ENCODE results near the gene CD81.
A peak's percentile ranks its signal among the peaks of the same experiment; 100 is the strongest.

The CD81 gene

DNA sequence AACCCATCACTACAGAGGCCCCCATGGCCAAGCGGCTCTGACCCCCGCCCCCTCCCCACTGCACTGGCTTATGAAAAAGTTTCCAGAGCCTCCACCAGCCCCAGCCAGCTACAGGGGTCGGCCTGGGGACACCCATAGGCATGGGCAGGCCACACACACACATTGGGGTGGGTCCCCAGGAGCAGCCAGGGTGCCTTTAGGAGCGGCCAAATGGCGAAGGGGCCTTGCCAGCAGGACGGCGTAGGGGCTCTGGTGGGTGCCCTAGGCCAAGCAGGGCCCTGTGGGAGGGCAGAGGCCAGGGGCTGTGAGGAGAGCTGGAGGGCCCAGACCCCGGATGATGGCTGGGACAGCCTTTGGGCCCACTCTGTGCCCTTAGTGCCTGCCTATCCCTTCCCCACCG lies 33.5 kb downstream of the CD81 start:
- Mint-ChIP-seq H3K4me1 (peaks cover 15% of the 10 kb centered on the region), H3K36me3 (ENCODE audit: low read depth) (no peaks in the 10 kb centered on the region), H3K4me3 (no peak overlapping the region), H3K9me3 (no peaks in the 10 kb centered on the region), H3K27ac (peak overlapping the region; percentile 99 to 100 (median 99)), H3K27me3 (ENCODE audit: low read depth) (no peaks in the 10 kb centered on the region)
- TF ChIP-seq, protein P1, sequence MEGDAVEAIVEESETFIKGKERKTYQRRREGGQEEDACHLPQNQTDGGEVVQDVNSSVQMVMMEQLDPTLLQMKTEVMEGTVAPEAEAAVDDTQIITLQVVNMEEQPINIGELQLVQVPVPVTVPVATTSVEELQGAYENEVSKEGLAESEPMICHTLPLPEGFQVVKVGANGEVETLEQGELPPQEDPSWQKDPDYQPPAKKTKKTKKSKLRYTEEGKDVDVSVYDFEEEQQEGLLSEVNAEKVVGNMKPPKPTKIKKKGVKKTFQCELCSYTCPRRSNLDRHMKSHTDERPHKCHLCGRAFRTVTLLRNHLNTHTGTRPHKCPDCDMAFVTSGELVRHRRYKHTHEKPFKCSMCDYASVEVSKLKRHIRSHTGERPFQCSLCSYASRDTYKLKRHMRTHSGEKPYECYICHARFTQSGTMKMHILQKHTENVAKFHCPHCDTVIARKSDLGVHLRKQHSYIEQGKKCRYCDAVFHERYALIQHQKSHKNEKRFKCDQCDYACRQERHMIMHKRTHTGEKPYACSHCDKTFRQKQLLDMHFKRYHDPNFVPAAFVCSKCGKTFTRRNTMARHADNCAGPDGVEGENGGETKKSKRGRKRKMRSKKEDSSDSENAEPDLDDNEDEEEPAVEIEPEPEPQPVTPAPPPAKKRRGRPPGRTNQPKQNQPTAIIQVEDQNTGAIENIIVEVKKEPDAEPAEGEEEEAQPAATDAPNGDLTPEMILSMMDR (IDR thresholded peaks at IDR 0.05; ENCODE audit: unreplicated experiment in 3 of 3) = no peak

DNA sequence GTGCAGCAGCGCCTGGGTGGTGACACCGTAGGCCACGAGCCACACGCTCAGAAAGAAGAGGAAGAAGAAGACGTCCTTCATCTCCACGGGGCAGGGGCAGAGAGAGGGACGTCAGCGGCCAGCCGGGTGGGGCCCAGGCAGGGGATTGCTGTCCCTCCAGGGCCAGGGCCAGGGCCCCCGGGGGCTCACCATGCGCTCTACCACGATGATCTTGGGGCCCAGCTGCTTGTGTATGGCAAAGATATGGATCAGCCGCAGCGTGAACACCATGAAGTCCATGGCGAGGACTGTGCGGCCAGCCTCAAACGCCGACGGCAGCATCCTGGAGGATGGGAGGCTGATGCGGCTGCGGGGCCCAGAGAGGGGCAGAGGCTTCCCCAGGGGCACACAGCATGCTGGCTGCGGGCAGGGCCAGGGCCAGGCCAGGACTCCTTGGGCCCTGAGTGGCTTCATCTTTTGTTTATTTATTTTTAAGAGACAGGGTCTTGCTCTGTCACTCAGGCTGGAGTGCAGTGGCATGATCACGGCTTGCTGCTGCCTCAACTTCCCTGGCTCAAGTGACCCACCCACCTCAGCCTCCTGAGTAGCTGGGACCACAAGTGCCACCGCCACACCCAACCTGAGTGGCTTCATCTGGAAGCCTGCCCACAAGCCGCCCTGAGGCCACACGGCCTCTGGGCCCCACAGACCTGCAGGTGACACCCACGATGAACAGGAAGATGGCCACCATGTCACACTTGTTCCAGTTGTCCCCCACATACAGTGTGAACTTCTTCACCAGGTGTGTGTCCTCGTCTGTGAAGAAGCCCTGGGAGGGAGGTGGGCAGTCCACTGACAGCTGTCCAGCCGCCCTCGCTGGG lies 34.6 kb downstream of the CD81 start:
- Mint-ChIP-seq H3K27ac (peak overlapping the region; percentile 90 to 100 (median 99)), H3K9me3 (no peaks in the 10 kb centered on the region), H3K36me3 (ENCODE audit: low read depth) (no peaks in the 10 kb centered on the region), H3K4me1 (peaks cover 15% of the 10 kb centered on the region), H3K4me3 (peak overlapping the region in 1 of 3 experiments; percentile 17), H3K27me3 (ENCODE audit: low read depth) (no peaks in the 10 kb centered on the region)
- TF ChIP-seq, protein P1 (IDR thresholded peaks at IDR 0.05; ENCODE audit: unreplicated experiment in 3 of 3) = no peak

DNA sequence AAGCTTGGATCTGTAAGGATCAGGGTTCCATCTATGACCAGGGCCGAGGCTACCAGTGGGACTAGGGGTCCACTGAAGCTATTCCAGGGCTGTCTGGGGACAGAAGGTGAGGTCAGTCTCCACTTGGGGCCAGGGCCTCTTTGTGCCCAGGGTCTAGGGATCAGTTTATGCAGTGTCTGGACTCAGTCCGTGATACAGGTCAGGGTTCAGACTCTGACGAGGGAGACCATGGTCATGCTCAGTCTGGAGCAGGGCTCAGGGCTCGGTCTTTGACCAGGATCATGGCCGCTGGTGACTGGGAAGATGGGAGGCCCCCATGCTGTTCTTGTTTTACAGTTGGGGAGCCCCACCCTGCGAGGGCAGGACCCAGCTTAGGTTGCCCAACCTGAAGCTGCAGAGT lies 35.2 kb downstream of the CD81 start:
- H3K27ac Mint-ChIP-seq = peak overlapping the region; percentile 50 to 99 (median 84)
- no peaks in the 10 kb centered on the region for H3K9me3 Mint-ChIP-seq
- peaks cover 15% of the 10 kb centered on the region for H3K4me1 Mint-ChIP-seq
- no peaks in the 10 kb centered on the region for H3K27me3 Mint-ChIP-seq (ENCODE audit: low read depth)
- TF ChIP-seq, protein P1 (IDR thresholded peaks at IDR 0.05; ENCODE audit: unreplicated experiment in 3 of 3) = no peak
- H3K36me3 Mint-ChIP-seq (ENCODE audit: low read depth) = no peaks in the 10 kb centered on the region
- no peak overlapping the region for H3K4me3 Mint-ChIP-seq

DNA sequence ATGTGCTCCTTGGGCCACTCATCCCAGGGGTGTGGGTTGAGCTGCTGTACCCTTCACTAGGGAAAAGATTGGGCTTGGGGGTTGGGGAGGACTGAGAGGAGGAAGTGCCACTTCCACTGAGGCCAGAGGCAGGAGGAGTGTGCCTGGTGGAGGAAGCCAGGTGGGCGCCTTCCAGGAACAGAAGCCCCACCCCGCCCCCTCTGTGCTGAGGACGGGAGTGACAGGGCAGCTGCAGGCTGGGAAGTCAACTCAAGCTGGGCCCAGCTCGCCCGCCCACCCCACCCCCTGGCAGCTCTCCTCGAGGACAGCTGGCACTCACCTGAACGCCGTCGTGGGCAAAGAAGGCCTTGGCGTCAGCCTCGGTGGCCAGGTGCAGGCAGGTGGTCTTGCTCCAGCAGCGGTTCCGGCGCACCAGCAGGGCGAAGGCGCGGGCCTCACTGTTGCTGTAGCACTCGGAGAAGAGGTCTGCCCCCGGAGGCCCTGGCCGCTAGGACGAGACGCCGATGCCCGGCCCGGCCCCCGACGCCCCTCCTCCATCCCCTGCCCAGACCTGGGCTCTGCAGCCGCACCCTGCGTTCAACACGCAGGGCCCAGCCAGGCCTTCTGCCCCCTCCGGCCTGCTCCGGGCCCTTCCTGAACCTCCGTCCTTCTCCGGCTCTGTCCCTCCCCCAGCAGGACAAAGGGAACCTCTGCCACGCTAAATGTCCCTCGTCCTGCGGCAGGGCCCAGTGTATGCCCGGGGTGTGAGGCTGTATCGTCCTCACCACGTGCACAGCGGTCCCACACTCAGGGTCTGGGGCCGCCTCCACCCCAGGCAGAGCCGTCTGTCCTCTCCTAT lies 36.9 kb downstream of the CD81 start:
- Mint-ChIP-seq H3K36me3 (ENCODE audit: low read depth) (no peaks in the 10 kb centered on the region), H3K27me3 (ENCODE audit: low read depth) (no peaks in the 10 kb centered on the region), H3K9me3 (no peaks in the 10 kb centered on the region), H3K4me1 (peaks cover 6% of the 10 kb centered on the region), H3K27ac (no peak overlapping the region), H3K4me3 (no peak overlapping the region)
- TF ChIP-seq, protein P1 (IDR thresholded peaks at IDR 0.05; ENCODE audit: unreplicated experiment in 3 of 3) = no peak

DNA sequence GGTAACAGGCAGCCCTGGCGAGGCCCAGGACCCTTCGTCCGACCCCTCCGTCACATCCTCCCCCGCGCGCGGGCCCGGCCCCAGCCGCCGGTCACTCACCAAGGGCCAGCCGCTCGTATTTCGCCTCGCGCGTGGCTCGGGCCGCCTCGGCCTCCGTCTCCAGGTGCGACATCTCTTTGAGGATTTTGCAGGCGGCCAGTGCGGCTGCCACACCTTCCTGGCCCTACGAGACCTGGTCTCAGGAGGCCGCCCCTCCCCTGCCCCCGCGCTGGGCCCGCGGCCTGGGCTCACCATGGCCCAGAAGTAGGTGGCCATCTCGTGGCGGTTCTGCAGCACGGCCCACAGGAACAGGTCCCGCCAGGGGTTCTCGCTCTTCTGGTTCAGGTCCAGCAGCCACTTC lies 37.5 kb downstream of the CD81 start:
- H3K4me3 Mint-ChIP-seq = no peak overlapping the region
- TF ChIP-seq, protein P1 (IDR thresholded peaks at IDR 0.05; ENCODE audit: unreplicated experiment in 3 of 3) = no peak
- no peaks in the 10 kb centered on the region for H3K36me3 Mint-ChIP-seq (ENCODE audit: low read depth)
- no peaks in the 10 kb centered on the region for H3K4me1 Mint-ChIP-seq
- H3K27ac Mint-ChIP-seq = no peak overlapping the region
- no peaks in the 10 kb centered on the region for H3K27me3 Mint-ChIP-seq (ENCODE audit: low read depth)
- H3K9me3 Mint-ChIP-seq = no peaks in the 10 kb centered on the region

All from nephron (organoid).